ENCODE results near the gene CCDC184. TPM values are rescaled to one million over a fixed set of nuclear protein-coding genes. Genes with fewer than 3 reads are reported as not detected.
"Not testable (repeated sequence)": the region's sequence is repeated elsewhere in the genome, so short reads cannot be mapped to it uniquely, and the experiment has no call there.

The CCDC184 gene
- polyA plus RNA-seq, 3 donors from 2014 or later = 0.23 to 0.44 TPM; not detected in 1

- Mint-ChIP-seq H3K27ac (peak overlapping the region; percentile 79 to 97 (median 95)), H3K9me3 (peaks cover 5 to 40% (median 17%) of the 10 kb centered on the region in 6 donors), H3K4me3 (peak overlapping the region; percentile 88 to 93 (median 91)), H3K36me3 (peaks cover 22 to 38% (median 23%) of the 10 kb centered on the region in 3 donors), H3K27me3 (ENCODE audit: low read depth in 3 of 3) (peaks cover 9 to 16% (median 11%) of the 10 kb centered on the region in 3 donors), H3K4me1 (peaks cover 47 to 61% of the 10 kb centered on the region in 2 donors)
- DNase-seq = no peak
Observed at GRCh38 chr12:48201091-48201490, 17.6 kb downstream of the CCDC184 start.

- Mint-ChIP-seq H3K4me3 (peak overlapping the region in 2 of 5 donors; percentile 17 to 31), H3K36me3 (peaks cover 23 to 42% (median 26%) of the 10 kb centered on the region in 3 donors), H3K9me3 (peaks cover 8 to 44% (median 20%) of the 10 kb centered on the region in 6 donors), H3K27me3 (ENCODE audit: low read depth in 3 of 3) (peaks cover 9 to 16% (median 11%) of the 10 kb centered on the region in 3 donors), H3K27ac (peak overlapping the region in 1 of 6 donors; percentile 32), H3K4me1 (peaks cover 47 to 61% of the 10 kb centered on the region in 2 donors)
- no peak for DNase-seq
Observed at GRCh38 chr12:48201516-48201915, 18.1 kb downstream of the CCDC184 start.

- Mint-ChIP-seq H3K27me3 (ENCODE audit: low read depth in 3 of 3) (peaks cover 9 to 19% (median 10%) of the 10 kb centered on the region in 3 donors), H3K4me3 (peak overlapping the region in 1 of 5 donors; percentile 39), H3K27ac (peak overlapping the region in 1 of 6 donors; percentile 41), H3K4me1 (peaks cover 43 to 54% of the 10 kb centered on the region in 2 donors), H3K9me3 (peaks cover 20 to 57% (median 33%) of the 10 kb centered on the region in 6 donors), H3K36me3 (peaks cover 23 to 50% (median 36%) of the 10 kb centered on the region in 3 donors)
- no peak for DNase-seq
Observed at GRCh38 chr12:48202766-48203165, 19.3 kb downstream of the CCDC184 start.

- H3K4me1 Mint-ChIP-seq = peaks cover 41 to 49% of the 10 kb centered on the region in 2 donors
- peak within 1 kb of the TSS in 1 of 5 donors; percentile 39 for H3K4me3 Mint-ChIP-seq
- H3K27me3 Mint-ChIP-seq (ENCODE audit: low read depth in 3 of 3) = peaks cover 6 to 16% (median 8%) of the 10 kb centered on the region in 3 donors
- peaks cover 24 to 61% (median 37%) of the 10 kb centered on the region in 6 donors for H3K9me3 Mint-ChIP-seq
- peak within 1 kb of the TSS in 1 of 6 donors; percentile 41 for H3K27ac Mint-ChIP-seq
- H3K36me3 Mint-ChIP-seq = peaks cover 23 to 50% (median 36%) of the 10 kb centered on the region in 3 donors
- no peak for DNase-seq
Observed at GRCh38 chr12:48203192-48203591, 19.7 kb downstream of the CCDC184 start, which contains the start of gene OR10AD1. OR10AD1 (minus strand) TSS chr12:48203292; CDS start chr12:48203292, 0 bp downstream.

- Mint-ChIP-seq H3K4me1 (peaks cover 6 to 16% of the 10 kb centered on the region in 2 donors), H3K36me3 (peaks cover 3 to 23% (median 21%) of the 10 kb centered on the region in 3 donors), H3K27me3 (ENCODE audit: low read depth in 3 of 3) (peaks cover 4 to 11% (median 7%) of the 10 kb centered on the region in 3 donors), H3K9me3 (peaks cover 17 to 50% (median 32%) of the 10 kb centered on the region in 6 donors)
- H3K27ac Mint-ChIP-seq, DNase-seq, H3K4me3 Mint-ChIP-seq: not testable (repeated sequence)
Observed at GRCh38 chr12:48209495-48209894, 26.1 kb downstream of the CCDC184 start.

- Mint-ChIP-seq H3K27me3 (ENCODE audit: low read depth in 3 of 3) (peaks cover 1 to 10% (median 6%) of the 10 kb centered on the region in 3 donors), H3K4me3 (no peak overlapping the region)
Observed at GRCh38 chr12:48216785-48217184, 33.3 kb downstream of the CCDC184 start.

GRCh38 chr12:48219631-48220030 is 36.2 kb downstream of the CCDC184 start:
- Mint-ChIP-seq H3K4me1 (no peaks in the 10 kb centered on the region), H3K27me3 (ENCODE audit: low read depth in 3 of 3) (peaks cover 2 to 21% (median 2%) of the 10 kb centered on the region in 3 donors), H3K27ac (no peak overlapping the region), H3K4me3 (no peak overlapping the region), H3K9me3 (no peaks in the 10 kb centered on the region), H3K36me3 (peaks cover 0 to 3% (median 0%) of the 10 kb centered on the region in 3 donors)
- DNase-seq = no peak

More at GRCh38 chr12:48216785-48217184, 33.3 kb downstream of the CCDC184 start:
- H3K4me1 Mint-ChIP-seq = peaks cover 6 to 16% of the 10 kb centered on the region in 2 donors
- DNase-seq = no peak
- H3K36me3 Mint-ChIP-seq = no peaks in the 10 kb centered on the region
- no peak overlapping the region for H3K27ac Mint-ChIP-seq
- H3K9me3 Mint-ChIP-seq = peaks cover 0 to 2% (median 0%) of the 10 kb centered on the region in 6 donors

- Mint-ChIP-seq H3K4me3 (no peak overlapping the region), H3K9me3 (no peaks in the 10 kb centered on the region), H3K27ac (no peak overlapping the region), H3K4me1 (no peaks in the 10 kb centered on the region), H3K36me3 (peaks cover 0 to 3% (median 0%) of the 10 kb centered on the region in 3 donors), H3K27me3 (ENCODE audit: low read depth in 3 of 3) (peaks cover 2 to 23% (median 2%) of the 10 kb centered on the region in 3 donors)
- DNase-seq = no peak
Observed at GRCh38 chr12:48220701-48221100, 37.3 kb downstream of the CCDC184 start.

- DNase-seq = no peak
- H3K27me3 Mint-ChIP-seq (ENCODE audit: low read depth in 3 of 3) = peaks cover 2 to 30% (median 2%) of the 10 kb centered on the region in 3 donors
- H3K4me3 Mint-ChIP-seq = no peak overlapping the region
- H3K9me3 Mint-ChIP-seq = peaks cover 0 to 2% (median 0%) of the 10 kb centered on the region in 6 donors
- no peaks in the 10 kb centered on the region for H3K4me1 Mint-ChIP-seq
- peaks cover 0 to 3% (median 0%) of the 10 kb centered on the region in 3 donors for H3K36me3 Mint-ChIP-seq
- H3K27ac Mint-ChIP-seq = no peak overlapping the region
Observed at GRCh38 chr12:48221645-48222044, 38.2 kb downstream of the CCDC184 start.

GRCh38 chr12:48224533-48224932 is 41.1 kb downstream of the CCDC184 start:
- DNase-seq, H3K27ac Mint-ChIP-seq, H3K4me1 Mint-ChIP-seq, H3K4me3 Mint-ChIP-seq, H3K36me3 Mint-ChIP-seq: not testable (repeated sequence)
- Mint-ChIP-seq H3K9me3 (peaks cover 0 to 15% (median 4%) of the 10 kb centered on the region in 6 donors), H3K27me3 (ENCODE audit: low read depth in 3 of 3) (peaks cover 5 to 37% (median 7%) of the 10 kb centered on the region in 3 donors)

- H3K9me3 Mint-ChIP-seq = peaks cover 0 to 15% (median 4%) of the 10 kb centered on the region in 6 donors
- peaks cover 4 to 20% (median 10%) of the 10 kb centered on the region in 3 donors for H3K27me3 Mint-ChIP-seq (ENCODE audit: low read depth in 3 of 3)
- DNase-seq, H3K27ac Mint-ChIP-seq, H3K36me3 Mint-ChIP-seq, H3K4me3 Mint-ChIP-seq, H3K4me1 Mint-ChIP-seq: not testable (repeated sequence)
Observed at GRCh38 chr12:48231169-48231958, 47.9 kb downstream of the CCDC184 start.
